ENCODE results near the gene SDCBP2. TPM values are rescaled to one million over a fixed set of nuclear protein-coding genes. Genes with fewer than 3 reads are reported as not detected.

SDCBP2 gene
- total RNA-seq, 2 donors from 2014 or later = 2.9 to 3.9 TPM

GRCh38 chr20:1308067-1308701 is 20.8 kb downstream of the SDCBP2 start:
- Histone ChIP-seq H3K27me3 (no peaks in the 10 kb centered on the region), H3K36me3 (peaks cover 6% of the 10 kb centered on the region), H3K27ac (no peak overlapping the region), H3K9me3 (no peaks in the 10 kb centered on the region), H3K4me1 (peaks cover 0 to 2% of the 10 kb centered on the region in 2 donors), H3K4me3 (no peak overlapping the region)
- DNase-seq (ENCODE audit: low spot score) = no peak
- no peak for TF ChIP-seq CTCF (IDR thresholded peaks at IDR 0.05)

GRCh38 chr20:1307571-1307971 is 21.4 kb downstream of the SDCBP2 start:
- no peak for TF ChIP-seq CTCF (IDR thresholded peaks at IDR 0.05)
- DNase-seq (ENCODE audit: low spot score) = no peak
- Histone ChIP-seq H3K27me3 (no peaks in the 10 kb centered on the region), H3K9me3 (no peaks in the 10 kb centered on the region), H3K4me3 (no peak overlapping the region), H3K4me1 (no peaks in the 10 kb centered on the region), H3K27ac (no peak overlapping the region), H3K36me3 (peaks cover 6% of the 10 kb centered on the region)

GRCh38 chr20:1307171-1307570 is 21.8 kb downstream of the SDCBP2 start:
- Histone ChIP-seq H3K9me3 (no peaks in the 10 kb centered on the region), H3K27me3 (no peaks in the 10 kb centered on the region), H3K27ac (no peak overlapping the region), H3K4me1 (no peaks in the 10 kb centered on the region), H3K36me3 (peaks cover 6% of the 10 kb centered on the region), H3K4me3 (no peak overlapping the region)
- no peak for DNase-seq (ENCODE audit: low spot score)
- no peak for TF ChIP-seq CTCF (IDR thresholded peaks at IDR 0.05)

GRCh38 chr20:1306316-1307135 is 22.4 kb downstream of the SDCBP2 start:
- H3K36me3 ChIP-seq = peaks cover 6% of the 10 kb centered on the region
- no peaks in the 10 kb centered on the region for H3K9me3 ChIP-seq
- H3K27me3 ChIP-seq = no peaks in the 10 kb centered on the region
- H3K4me1 ChIP-seq = no peaks in the 10 kb centered on the region
- no peak for TF ChIP-seq CTCF (IDR thresholded peaks at IDR 0.05)
- DNase-seq (ENCODE audit: low spot score) = no peak
- no peak overlapping the region for H3K27ac ChIP-seq
- no peak overlapping the region for H3K4me3 ChIP-seq

GRCh38 chr20:1305712-1306111 is 23.2 kb downstream of the SDCBP2 start:
- H3K4me1 ChIP-seq = no peaks in the 10 kb centered on the region
- H3K9me3 ChIP-seq = no peaks in the 10 kb centered on the region
- no peaks in the 10 kb centered on the region for H3K27me3 ChIP-seq
- DNase-seq (ENCODE audit: low spot score) = no peak
- peaks cover 6% of the 10 kb centered on the region for H3K36me3 ChIP-seq
- H3K4me3 ChIP-seq = no peak overlapping the region
- H3K27ac ChIP-seq = no peak overlapping the region
- no peak for TF ChIP-seq CTCF (IDR thresholded peaks at IDR 0.05)

Data from right atrium auricular region (tissue), 2 donors.